Mesenchymal stem cell (in vitro differentiated cells and primary cell): ENCODE data around the gene GBP2.

Experiments
- DNase-seq: peaks from one replicate; pipeline ENCODE4 v3.0.0-alpha.2; 2013
- H2AFZ ChIP-seq: one replicate; pipeline ENCODE4 v1.6.1; 2013; ENCODE audit warnings: low read depth, mild to moderate bottlenecking, control low read depth, inconsistent platforms, low read length, moderate library complexity
- H2AK5ac ChIP-seq: 2 replicates; pipeline ENCODE4 v1.6.1; 2013; ENCODE audit warnings: low read length, moderate library complexity, mild to moderate bottlenecking, inconsistent platforms; ENCODE audit not compliant: severe bottlenecking
- H2BK120ac ChIP-seq: one replicate; pipeline ENCODE4 v1.6.1; 2013; ENCODE audit warnings: low read depth, mild to moderate bottlenecking, inconsistent platforms, low read length, moderate library complexity
- H2BK12ac ChIP-seq, 2 experiments: one replicate each; pipeline ENCODE4 v1.6.1; 2013; ENCODE audit warnings: inconsistent platforms in 2 of 2, low read length in 2 of 2, mild to moderate bottlenecking in 2 of 2, moderate library complexity in 2 of 2, control low read depth in 1 of 2
- H2BK15ac ChIP-seq: one replicate; pipeline ENCODE4 v1.6.1; 2013; ENCODE audit warnings: mild to moderate bottlenecking, low read depth, inconsistent platforms; ENCODE audit not compliant: poor library complexity, severe bottlenecking
- H2BK5ac ChIP-seq: 2 replicates; pipeline ENCODE4 v1.6.1; 2013; ENCODE audit warnings: low read depth, mild to moderate bottlenecking, low read length, control low read depth, inconsistent platforms; ENCODE audit not compliant: poor library complexity, severe bottlenecking
- H3K14ac ChIP-seq, 2 experiments: one replicate each; pipeline ENCODE4 v1.6.1; 2013; ENCODE audit warnings: inconsistent platforms in 2 of 2, low read length in 2 of 2, control low read depth in 1 of 2, mild to moderate bottlenecking in 1 of 2, moderate library complexity in 1 of 2
- H3K18ac ChIP-seq, 2 experiments: one replicate each; pipeline ENCODE4 v1.6.1; 2013; ENCODE audit warnings: inconsistent platforms in 2 of 2, low read length in 2 of 2, control low read depth in 1 of 2, low read depth in 1 of 2, mild to moderate bottlenecking in 1 of 2
- H3K23ac ChIP-seq, 2 experiments: one replicate each; pipeline ENCODE4 v1.6.1; 2013; ENCODE audit warnings: inconsistent platforms in 2 of 2, low read length in 2 of 2, mild to moderate bottlenecking in 2 of 2, moderate library complexity in 2 of 2, control low read depth in 1 of 2
- H3K27ac ChIP-seq: 2 replicates; pipeline ENCODE4 v1.5.1; 2013; ENCODE audit warnings: mild to moderate bottlenecking, moderate library complexity, low read length, control low read depth, inconsistent platforms; ENCODE audit not compliant: poor library complexity, severe bottlenecking
- H3K27me3 ChIP-seq, 2 experiments: 2 replicates each; pipeline versions ENCODE4 v1.6.1 to v1.7.0; 2013; ENCODE audit warnings: low read length in 2 of 2, mild to moderate bottlenecking in 2 of 2, moderate library complexity in 2 of 2, control low read depth in 1 of 2, inconsistent platforms in 1 of 2; ENCODE audit not compliant: control insufficient read depth in 1 of 2, insufficient read depth in 1 of 2
- H3K36me3 ChIP-seq, 2 experiments: 2 replicates each; pipeline versions ENCODE4 v1.6.1 to v1.7.0; 2013; ENCODE audit warnings: low read length in 2 of 2, control low read depth in 1 of 2, inconsistent platforms in 1 of 2, low read depth in 1 of 2, mild to moderate bottlenecking in 1 of 2; ENCODE audit not compliant: insufficient read depth in 2 of 2, control insufficient read depth in 1 of 2
- H3K4ac ChIP-seq, 2 experiments: one replicate each; pipeline ENCODE4 v1.6.1; 2013; ENCODE audit warnings: inconsistent platforms in 2 of 2, low read length in 2 of 2, mild to moderate bottlenecking in 2 of 2, moderate library complexity in 2 of 2, control low read depth in 1 of 2, low read depth in 1 of 2
- H3K4me1 ChIP-seq: 2 replicates; pipeline ENCODE4 v1.6.1; 2013; ENCODE audit warnings: low read depth, low read length, control low read depth; ENCODE audit not compliant: control insufficient read depth, insufficient read depth
- H3K4me2 ChIP-seq: 2 replicates; pipeline ENCODE4 v1.6.1; 2013; ENCODE audit warnings: low read length, mild to moderate bottlenecking, inconsistent platforms; ENCODE audit not compliant: poor library complexity, severe bottlenecking
- H3K4me3 ChIP-seq, 2 experiments: 2 replicates each; pipeline versions ENCODE4 v1.5.1 to v1.7.0; 2013; ENCODE audit warnings: low read length in 2 of 2, mild to moderate bottlenecking in 2 of 2, control low read depth in 1 of 2, low read depth in 1 of 2; ENCODE audit not compliant: insufficient read depth in 1 of 2
- H3K79me1 ChIP-seq: replicated peaks from 2 replicates; pipeline ENCODE4 v1.6.1; 2013; ENCODE audit warnings: mild to moderate bottlenecking, control low read depth, low read length, inconsistent platforms; ENCODE audit not compliant: poor library complexity, severe bottlenecking
- H3K9ac ChIP-seq: 2 replicates; pipeline ENCODE4 v1.7.0; 2013; ENCODE audit warnings: mild to moderate bottlenecking, low read length, moderate library complexity
- H3K9me3 ChIP-seq: 2 replicates; pipeline ENCODE4 v1.7.0; 2013; ENCODE audit warnings: mild to moderate bottlenecking, low read length; ENCODE audit not compliant: control insufficient read depth
- H4K8ac ChIP-seq: one replicate; pipeline ENCODE4 v1.6.1; 2013; ENCODE audit warnings: inconsistent platforms, mild to moderate bottlenecking, low read length, moderate library complexity
- H4K91ac ChIP-seq: one replicate; pipeline ENCODE4 v1.6.1; 2013; ENCODE audit warnings: mild to moderate bottlenecking, low read length, inconsistent platforms
- WGBS: methylation state at CpG from one replicate; pipeline ENCODE4 v1.1.7; 2013; ENCODE audit warnings: mixed read lengths; 5-methylcytosine and 5-hydroxymethylcytosine counted together

Gene GBP2

DNA sequence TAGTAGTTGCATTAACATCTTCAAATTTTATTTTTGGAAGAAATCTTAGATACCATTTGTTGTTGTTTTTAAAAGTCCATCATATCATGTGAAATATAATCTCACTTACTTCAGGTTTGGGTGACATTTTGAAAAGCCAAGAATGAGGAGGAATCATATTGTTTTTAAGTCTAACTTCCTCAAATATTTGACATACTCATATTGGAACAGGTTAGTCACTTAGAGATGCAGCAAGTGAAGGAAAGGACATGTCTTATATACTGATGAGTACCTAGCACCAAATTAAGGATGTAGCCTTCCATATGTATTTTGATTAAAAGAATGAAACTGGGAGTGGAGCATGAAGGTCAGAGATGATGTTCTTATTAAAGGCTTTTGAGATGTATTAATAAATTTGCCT lies 23.9 kb downstream of the GBP2 start:
- H2BK15ac ChIP-seq: no peak overlapping the region
- H3K14ac ChIP-seq: no peak overlapping the region

GRCh38 chr1:89100412-89100811 lies 25.5 kb downstream of the GBP2 start:
- no peak overlapping the region for H3K14ac ChIP-seq
- no peak overlapping the region for H2BK120ac ChIP-seq
- no peak overlapping the region for H3K18ac ChIP-seq
- H3K9ac ChIP-seq: no peak overlapping the region
- H3K4me2 ChIP-seq: no peak overlapping the region
- H3K23ac ChIP-seq: no peak overlapping the region
- no peak overlapping the region for H3K27ac ChIP-seq
- H3K27me3 ChIP-seq: no peaks in the 10 kb centered on the region
- peaks cover 3 to 6% of the 10 kb centered on the region in 2 experiments for H3K36me3 ChIP-seq
- H3K4me3 ChIP-seq: no peak overlapping the region
- peaks cover 10% of the 10 kb centered on the region for H3K9me3 ChIP-seq
- no peak overlapping the region for H4K91ac ChIP-seq
- whole genome bisulfite sequencing: 83% methylated on average over 3 of the region's 3 CpGs
- H3K4ac ChIP-seq: no peak overlapping the region
- no peak overlapping the region for H4K8ac ChIP-seq
- H2AK5ac ChIP-seq: no peak overlapping the region
- no peaks in the 10 kb centered on the region for H3K79me1 ChIP-seq
- no peak overlapping the region for H2AFZ ChIP-seq
- H2BK12ac ChIP-seq: no peak overlapping the region
- DNase-seq: no peak
- H2BK15ac ChIP-seq: no peak overlapping the region
- H3K4me1 ChIP-seq: no peaks in the 10 kb centered on the region
- no peak overlapping the region for H2BK5ac ChIP-seq

More for the DNA sequence above, 23.9 kb downstream of the GBP2 start:
- Histone ChIP-seq H3K18ac (no peak overlapping the region), H2BK120ac (no peak overlapping the region), H2BK5ac (no peak overlapping the region), H3K27me3 (no peaks in the 10 kb centered on the region), H3K4me1 (no peaks in the 10 kb centered on the region), H3K4me2 (no peak overlapping the region), H3K9me3 (no peaks in the 10 kb centered on the region), H4K8ac (no peak overlapping the region), H3K36me3 (peaks cover 3 to 22% of the 10 kb centered on the region in 2 experiments), H4K91ac (no peak overlapping the region), H3K4me3 (no peak overlapping the region), H3K9ac (no peak overlapping the region), H3K79me1 (no peaks in the 10 kb centered on the region), H3K4ac (no peak overlapping the region), H3K27ac (no peak overlapping the region), H2BK12ac (no peak overlapping the region), H3K23ac (no peak overlapping the region), H2AFZ (no peak overlapping the region), H2AK5ac (no peak overlapping the region)
- DNase-seq: no peak

DNA sequence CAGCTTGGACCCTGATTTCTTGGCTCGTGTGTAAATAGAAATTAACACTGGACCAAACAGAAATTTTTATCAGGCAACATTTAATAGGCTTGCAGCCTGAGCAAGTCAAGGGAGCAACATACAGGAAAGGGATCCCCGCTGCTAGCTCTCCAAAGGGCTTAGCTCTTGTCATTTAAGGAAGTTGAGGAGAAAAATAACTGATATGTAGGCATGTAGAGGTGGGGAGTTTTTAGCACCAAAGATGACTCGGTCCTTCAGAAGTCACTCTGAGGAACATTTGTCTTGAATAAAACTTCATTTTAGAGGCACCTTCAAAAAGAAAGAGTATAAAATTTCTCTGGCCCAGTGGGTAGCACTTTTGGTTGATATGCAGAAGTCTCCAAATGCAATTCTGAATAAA lies 27.1 kb downstream of the GBP2 start:
- H2BK12ac ChIP-seq: no peak overlapping the region
- no peaks in the 10 kb centered on the region for H3K27me3 ChIP-seq

DNA sequence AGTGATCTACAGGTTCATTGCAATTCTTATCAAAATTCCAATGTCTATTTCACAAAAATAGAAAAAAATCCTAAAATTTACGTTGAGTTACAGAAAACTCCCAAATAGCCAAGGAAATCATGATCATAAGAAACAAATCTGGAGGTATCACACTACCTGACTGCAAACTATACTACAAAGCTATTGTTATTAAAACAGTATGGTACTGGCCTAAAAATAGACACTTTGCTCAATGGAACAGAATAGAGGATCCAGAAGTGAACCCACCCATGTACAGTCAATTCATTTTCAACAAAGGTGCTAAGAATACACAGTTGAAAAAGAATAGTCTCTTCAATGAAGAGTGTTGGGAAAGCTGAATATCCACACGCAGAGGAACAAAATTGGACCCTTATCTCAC lies 30.2 kb downstream of the GBP2 start:
- Histone ChIP-seq H3K27me3 (no peaks in the 10 kb centered on the region), H3K4ac (no peak overlapping the region), H3K4me2 (no peak overlapping the region), H2BK12ac (no peak overlapping the region), H4K91ac (no peak overlapping the region), H3K9ac (no peak overlapping the region), H3K18ac (no peak overlapping the region), H3K23ac (no peak overlapping the region), H3K4me3 (no peak overlapping the region), H3K14ac (no peak overlapping the region), H3K9me3 (peaks cover 10% of the 10 kb centered on the region), H2BK120ac (no peak overlapping the region), H3K4me1 (no peaks in the 10 kb centered on the region), H3K36me3 (no peaks in the 10 kb centered on the region), H3K27ac (no peak overlapping the region), H2AK5ac (no peak overlapping the region), H2BK5ac (no peak overlapping the region), H2BK15ac (no peak overlapping the region), H4K8ac (no peak overlapping the region), H2AFZ (no peak overlapping the region), H3K79me1 (no peaks in the 10 kb centered on the region)
- 73% methylated on average over 1 of the region's 2 CpGs for WGBS
- DNase-seq: no peak

More for the DNA sequence above, 27.1 kb downstream of the GBP2 start:
- Histone ChIP-seq H3K4me3 (no peak overlapping the region), H4K8ac (no peak overlapping the region), H3K23ac (no peak overlapping the region), H2BK120ac (no peak overlapping the region), H3K79me1 (no peaks in the 10 kb centered on the region), H3K14ac (no peak overlapping the region), H2AFZ (no peak overlapping the region), H3K9me3 (peaks cover 10% of the 10 kb centered on the region), H3K36me3 (no peaks in the 10 kb centered on the region), H2AK5ac (no peak overlapping the region), H3K4ac (no peak overlapping the region), H3K4me2 (no peak overlapping the region), H3K9ac (no peak overlapping the region), H3K18ac (no peak overlapping the region), H4K91ac (no peak overlapping the region), H3K27ac (no peak overlapping the region), H3K4me1 (no peaks in the 10 kb centered on the region), H2BK15ac (no peak overlapping the region), H2BK5ac (no peak overlapping the region)
- WGBS: 88% methylated on average over 2 of the region's 3 CpGs
- no peak for DNase-seq
